Fibroblast of mammary gland (primary cell): ENCODE data around the gene TBL1Y.
"Not testable (repeated sequence)": the region's sequence is repeated elsewhere in the genome, so short reads cannot be mapped to it uniquely, and the experiment has no call there.

ENCODE experiments used
- DNase-seq: peaks from one replicate; pipeline ENCODE4 v3.0.0-alpha.2; 2010; ENCODE audit warnings: low read depth
- H3K4me3 ChIP-seq: 2 replicates; pipeline ENCODE4 v1.5.1; 2011; ENCODE audit warnings: low read depth, mild to moderate bottlenecking, low read length, moderate library complexity; ENCODE audit not compliant: control insufficient read depth
- CTCF ChIP-seq: conservative IDR thresholded peaks from 2 replicates; pipeline ENCODE4 v1.5.1; 2011; ENCODE audit warnings: low read depth, low read length, inconsistent platforms; ENCODE audit not compliant: control insufficient read depth, insufficient read depth

Gene TBL1Y

GRCh38 chrY:7040662-7041061, 130.2 kb downstream of the TBL1Y start:
- no peak for DNase-seq
- no peak for TF ChIP-seq CTCF
- no peak overlapping the region for H3K4me3 ChIP-seq

- DNase-seq: no peak
- no peak for TF ChIP-seq CTCF
- no peak overlapping the region for H3K4me3 ChIP-seq
These were observed 131.5 kb downstream of the TBL1Y start for GRCh38 chrY:7041983-7042382.

- not testable (repeated sequence) for DNase-seq, H3K4me3 ChIP-seq
These were observed 142.0 kb downstream of the TBL1Y start for GRCh38 chrY:7052461-7052860.

GRCh38 chrY:7056886-7057285, 146.4 kb downstream of the TBL1Y start:
- TF ChIP-seq CTCF: no peak
- DNase-seq: no peak
- H3K4me3 ChIP-seq: no peak overlapping the region

- TF ChIP-seq CTCF: no peak
These were observed 168.2 kb downstream of the TBL1Y start for GRCh38 chrY:7078725-7079124.

GRCh38 chrY:7080548-7080947, 170.1 kb downstream of the TBL1Y start:
- DNase-seq, H3K4me3 ChIP-seq: not testable (repeated sequence)

More at GRCh38 chrY:7078725-7079124, 168.2 kb downstream of the TBL1Y start:
- H3K4me3 ChIP-seq: no peak overlapping the region
- DNase-seq: no peak

GRCh38 chrY:7085606-7086005, 175.1 kb downstream of the TBL1Y start:
- DNase-seq: no peak
- no peak for TF ChIP-seq CTCF
- no peak overlapping the region for H3K4me3 ChIP-seq

- DNase-seq: no peak
- no peak for TF ChIP-seq CTCF
- no peak overlapping the region for H3K4me3 ChIP-seq
These were observed 182.3 kb downstream of the TBL1Y start for GRCh38 chrY:7092836-7093235.
